Neural cell (in vitro differentiated cells): Measurements from ENCODE around the gene CD300A. TPM values are rescaled to one million over a fixed set of nuclear protein-coding genes. Genes with fewer than 3 reads are reported as not detected.

Source experiments
- H2AFZ ChIP-seq: fragments of 200-600, 300-800 bp; sonication (generic), shearing (Covaris generic); 2 replicates; pipeline ENCODE4 v1.6.0; 2014; ENCODE audit warnings: low read depth, mild to moderate bottlenecking, antibody characterized with exemption, low read length, moderate library complexity
- H3F3A ChIP-seq: fragments of 200-600 bp; shearing (Covaris generic); 2 replicates; pipeline ENCODE4 v1.6.1; 2016; ENCODE audit warnings: mild to moderate bottlenecking, moderate library complexity, mixed read lengths, antibody characterized with exemption, low read length; ENCODE audit not compliant: insufficient read depth, poor library complexity, severe bottlenecking
- H3K27ac ChIP-seq: fragments of 200-600, 300-800 bp; sonication (generic), shearing (Covaris generic); 2 replicates; pipeline ENCODE4 v1.5.1; 2014; ENCODE audit warnings: mild to moderate bottlenecking, low read length, moderate library complexity
- H3K27me3 ChIP-seq: fragments of 300-800, 200-600 bp; sonication (generic), shearing (Covaris generic); 2 replicates; pipeline ENCODE4 v1.6.0; 2014; ENCODE audit warnings: mild to moderate bottlenecking, low read depth, low read length, moderate library complexity; ENCODE audit not compliant: insufficient read depth
- H3K36me3 ChIP-seq: fragments of 300-800, 200-600 bp; sonication (generic), shearing (Covaris generic); 2 replicates; pipeline ENCODE4 v1.5.1; 2014; ENCODE audit warnings: mild to moderate bottlenecking, antibody characterized with exemption, low read length, moderate library complexity; ENCODE audit not compliant: insufficient read depth
- H3K4me2 ChIP-seq: fragments of 300-800, 200-600 bp; sonication (generic), shearing (Covaris generic); 2 replicates; pipeline ENCODE4 v1.6.0; 2014; ENCODE audit warnings: mild to moderate bottlenecking, low read length
- H3K4me3 ChIP-seq: fragments of 300-800, 200-600 bp; sonication (generic), shearing (Covaris generic); 2 replicates; pipeline ENCODE4 v1.5.1; 2014; ENCODE audit warnings: mild to moderate bottlenecking, low read length, moderate library complexity
- H3K79me2 ChIP-seq: fragments of 200-600 bp; shearing (Covaris generic); replicated peaks from 2 replicates; pipeline ENCODE4 v1.6.0; 2014; ENCODE audit warnings: mild to moderate bottlenecking, low read length, moderate library complexity; ENCODE audit not compliant: insufficient read depth
- H3K9ac ChIP-seq: fragments of 300-800, 200-600 bp; sonication (generic), shearing (Covaris generic); 2 replicates; pipeline ENCODE4 v1.6.1; 2016; ENCODE audit warnings: mild to moderate bottlenecking, low read length, mixed read lengths
- H3K9me2 ChIP-seq: fragments of 200-600 bp; shearing (Covaris generic); 2 replicates; pipeline ENCODE4 v1.6.1; 2016; ENCODE audit warnings: mild to moderate bottlenecking, low read length, mixed read lengths; ENCODE audit not compliant: insufficient read depth
- H3K9me3 ChIP-seq: fragments of 200-600, 300-800 bp; sonication (generic), shearing (Covaris generic); 2 replicates; pipeline ENCODE4 v1.6.1; 2016; ENCODE audit warnings: mild to moderate bottlenecking, mixed run types, low read length, moderate library complexity, mixed read lengths
- H4K20me1 ChIP-seq: fragments of 200-600 bp; shearing (Covaris generic); 2 replicates; pipeline ENCODE4 v1.6.1; 2016; ENCODE audit warnings: mild to moderate bottlenecking, mixed run types; ENCODE audit not compliant: insufficient read depth
- CTCF ChIP-seq: fragments of 450-650 bp; IDR thresholded peaks from 2 replicates; pipeline ENCODE4 v1.5.1; 2014; ENCODE audit warnings: antibody characterized with exemption, mild to moderate bottlenecking, moderate library complexity; ENCODE audit not compliant: poor library complexity, severe bottlenecking
- EP300 ChIP-seq: fragments of 450-650 bp; conservative IDR thresholded peaks from 2 replicates; pipeline ENCODE4 v1.6.1; 2014; ENCODE audit warnings: antibody characterized with exemption, mild to moderate bottlenecking, moderate library complexity; ENCODE audit not compliant: poor library complexity, severe bottlenecking
- EZH2 ChIP-seq: fragments of 200-600, 300-800 bp; shearing (Covaris generic), sonication (generic); IDR thresholded peaks from 2 replicates; pipeline ENCODE4 v1.6.1; 2014; ENCODE audit warnings: antibody characterized with exemption, low read length, borderline replicate concordance, mild to moderate bottlenecking; ENCODE audit not compliant: insufficient read depth, poor library complexity, severe bottlenecking
- MXI1 ChIP-seq: fragments of 450-650 bp; conservative IDR thresholded peaks from 2 replicates; pipeline ENCODE4 v1.6.1; 2014; ENCODE audit warnings: antibody characterized with exemption, mild to moderate bottlenecking; ENCODE audit not compliant: poor library complexity, severe bottlenecking
- POLR2AphosphoS5 ChIP-seq: IDR thresholded peaks from 2 replicates; pipeline ENCODE4 v1.6.1; 2012
- RAD21 ChIP-seq: fragments of 450-650 bp; conservative IDR thresholded peaks from 2 replicates; pipeline ENCODE4 v1.6.1; 2014; ENCODE audit warnings: antibody characterized with exemption, mild to moderate bottlenecking, moderate library complexity
- REST ChIP-seq: IDR thresholded peaks from 2 replicates; pipeline ENCODE4 v1.6.1; 2012; ENCODE audit warnings: borderline replicate concordance
- SMC3 ChIP-seq: fragments of 450-650 bp; conservative IDR thresholded peaks from 2 replicates; pipeline ENCODE4 v1.6.1; 2014; ENCODE audit warnings: antibody characterized with exemption, mild to moderate bottlenecking, moderate library complexity; ENCODE audit not compliant: poor library complexity
- TAF1 ChIP-seq: IDR thresholded peaks from 2 replicates; pipeline ENCODE4 v1.6.1; 2012; ENCODE audit warnings: low read depth
- polyA plus RNA-seq: library from polyadenylated mRNA; depleted of rRNA; stranded (reverse); fragments of >200 nt; gene quantifications from 2 replicates; pipeline ENCODE4 v1.2.3, GENCODE V29; 2014

The CD300A gene
- polyA plus RNA-seq, 1 donor from 2014 or later, result 0.35 TPM

- Histone ChIP-seq H2AFZ (no peak overlapping the region), H3K9me2 (no peaks in the 10 kb centered on the region), H3K27me3 (no peaks in the 10 kb centered on the region), H3K9ac (no peak overlapping the region), H3K27ac (no peak overlapping the region), H3K79me2 (no peaks in the 10 kb centered on the region), H3K36me3 (no peaks in the 10 kb centered on the region), H3F3A (no peaks in the 10 kb centered on the region), H4K20me1 (no peaks in the 10 kb centered on the region), H3K9me3 (no peaks in the 10 kb centered on the region), H3K4me3 (no peak overlapping the region), H3K4me2 (no peak overlapping the region)
- TF ChIP-seq REST (no peak), POLR2AphosphoS5 (no peak), MXI1 (no peak), RAD21 (no peak), EZH2 (no peak), SMC3 (no peak), TAF1 (no peak), CTCF (no peak), EP300 (no peak)
Observed at GRCh38 chr17:74459622-74460021, 6.8 kb upstream of the CD300A start.

GRCh38 chr17:74460241-74460640, 6.2 kb upstream of the CD300A start:
- H3K9me2 ChIP-seq, result no peaks in the 10 kb centered on the region
- no peak overlapping the region for H3K4me2 ChIP-seq
- no peak overlapping the region for H2AFZ ChIP-seq
- TF ChIP-seq TAF1 (no peak), POLR2AphosphoS5 (no peak), EP300 (no peak), SMC3 (no peak), REST (no peak), MXI1 (no peak), RAD21 (no peak), CTCF (no peak), EZH2 (no peak)
- no peaks in the 10 kb centered on the region for H3K9me3 ChIP-seq
- H3K4me3 ChIP-seq, result no peak overlapping the region
- no peaks in the 10 kb centered on the region for H3F3A ChIP-seq
- H3K9ac ChIP-seq, result no peak overlapping the region
- no peaks in the 10 kb centered on the region for H4K20me1 ChIP-seq
- no peak overlapping the region for H3K27ac ChIP-seq
- no peaks in the 10 kb centered on the region for H3K36me3 ChIP-seq
- H3K27me3 ChIP-seq, result peaks cover 5% of the 10 kb centered on the region
- no peaks in the 10 kb centered on the region for H3K79me2 ChIP-seq
